Keratinocyte (primary cell): ENCODE data around the gene SIN3A. TPM values are rescaled to one million over a fixed set of nuclear protein-coding genes. Genes with fewer than 3 reads are reported as not detected.

ENCODE experiments used
- DNase-seq: peaks from one replicate; pipeline ENCODE4 v3.0.0-alpha.2; 2011; ENCODE audit warnings: low read depth, missing footprints, low spot score
- FAIRE-seq: peaks from 2 replicates; lab custom pipeline; 2011; peaks lifted over from hg19 to GRCh38; lab: Jason Lieb, UNC
- H2AFZ ChIP-seq: 2 replicates; pipeline ENCODE4 v1.6.0; 2012; ENCODE audit warnings: low read length, control low read depth, inconsistent platforms; ENCODE audit not compliant: control insufficient read depth
- H3K27ac ChIP-seq: 2 replicates; pipeline ENCODE4 v1.5.1; 2011; ENCODE audit warnings: low read length; ENCODE audit not compliant: control insufficient read depth, insufficient read depth
- H3K27me3 ChIP-seq: 3 replicates; pipeline ENCODE4 v1.6.0; 2011; ENCODE audit warnings: low read length; ENCODE audit not compliant: control insufficient read depth, insufficient read depth; ENCODE audit errors: extremely low read depth
- H3K36me3 ChIP-seq, 2 experiments: 2 replicates in 1 of 2; 3 replicates in 1 of 2; pipeline ENCODE4 v1.5.1; 2011; ENCODE audit warnings: low read length in 2 of 2, mild to moderate bottlenecking in 1 of 2; ENCODE audit not compliant: control insufficient read depth in 2 of 2, insufficient read depth in 2 of 2; ENCODE audit errors: extremely low read depth in 1 of 2
- H3K4me1 ChIP-seq: 3 replicates; pipeline ENCODE4 v1.5.1; 2011; ENCODE audit warnings: low read length; ENCODE audit not compliant: control insufficient read depth, insufficient read depth; ENCODE audit errors: extremely low read depth
- H3K4me2 ChIP-seq: 3 replicates; pipeline ENCODE4 v1.6.0; 2011; ENCODE audit warnings: low read depth, low read length; ENCODE audit not compliant: control insufficient read depth, insufficient read depth; ENCODE audit errors: extremely low read depth
- H3K4me3 ChIP-seq, 3 experiments: fragments of 200-600 bp in 1 of 3; sonication (generic) in 1 of 3; 2 replicates in 2 of 3; 3 replicates in 1 of 3; pipeline ENCODE4 v1.5.1; 2011 to 2016; ENCODE audit warnings: low read length in 3 of 3, mild to moderate bottlenecking in 3 of 3, control low read depth in 2 of 3, inconsistent platforms in 1 of 3, low read depth in 1 of 3, mixed read lengths in 1 of 3, mixed run types in 1 of 3, moderate library complexity in 1 of 3; ENCODE audit not compliant: control insufficient read depth in 2 of 3, insufficient read depth in 2 of 3; ENCODE audit errors: extremely low read depth in 1 of 3
- H3K79me2 ChIP-seq: 2 replicates; pipeline ENCODE4 v1.6.0; 2012; ENCODE audit warnings: low read length; ENCODE audit not compliant: control insufficient read depth, insufficient read depth
- H3K9ac ChIP-seq: 3 replicates; pipeline ENCODE4 v1.6.0; 2011; ENCODE audit warnings: low read length; ENCODE audit not compliant: control insufficient read depth, insufficient read depth; ENCODE audit errors: extremely low read depth
- H3K9me1 ChIP-seq: 3 replicates; pipeline ENCODE4 v1.6.0; 2011; ENCODE audit warnings: low read length; ENCODE audit not compliant: control insufficient read depth, insufficient read depth; ENCODE audit errors: extremely low read depth
- H3K9me3 ChIP-seq: 2 replicates; pipeline ENCODE4 v1.5.1; 2012; ENCODE audit warnings: low read depth, low read length; ENCODE audit not compliant: control insufficient read depth
- H4K20me1 ChIP-seq: 3 replicates; pipeline ENCODE4 v1.6.0; 2011; ENCODE audit warnings: low read length; ENCODE audit not compliant: control insufficient read depth, insufficient read depth; ENCODE audit errors: extremely low read depth
- EZH2 ChIP-seq: IDR thresholded peaks from one replicate; pipeline ENCODE4 v1.6.1; 2012; ENCODE audit warnings: inconsistent platforms, mild to moderate bottlenecking, low read length, moderate library complexity
- dilution Hi-C: fragments of 300-500 bp; cut with MboI; formaldehyde crosslinking; loops from one replicate; pipeline ENCODE4 v1.7.0; 2020; ENCODE audit warnings: low sequenced_read_pairs; ENCODE audit not compliant: extremely low pct_ligation_motif_present
- polyA plus RNA-seq, 5 experiments: library from polyadenylated mRNA; depleted of rRNA in 3 of 5; stranded (reverse) in 3 of 5; stranded (forward) in 1 of 5; unstranded in 1 of 5; fragments of >200 nt; gene quantifications; 1 replicate in 1 of 5; 2 replicates in 3 of 5; 3 replicates in 1 of 5; pipeline versions ENCODE4 v1.2.1 to v1.2.3, GENCODE V29; 2011 to 2012; ENCODE audit warnings: missing spikeins in 2 of 5, low read depth in 1 of 5, low replicate concordance in 1 of 5
- TF ChIP-seq, protein P1 (sequence below), 3 experiments: IDR thresholded peaks in 1 of 3; conservative IDR thresholded peaks in 1 of 3; optimal IDR thresholded peaks in 1 of 3; 2 replicates in 2 of 3; 3 replicates in 1 of 3; pipeline versions ENCODE3 to v1.5.1; 2011; ENCODE audit warnings: low read length in 3 of 3, mild to moderate bottlenecking in 3 of 3, moderate library complexity in 2 of 3, control low read depth in 1 of 3, inconsistent platforms in 1 of 3; ENCODE audit not compliant: insufficient read depth in 2 of 3; ENCODE audit errors: extremely low read depth in 1 of 3

SIN3A gene
- polyA plus RNA-seq, 1 donor (not counting 4 experiments of a cell fraction or from before 2014, with no cell fraction given): 19.4 TPM

DNA sequence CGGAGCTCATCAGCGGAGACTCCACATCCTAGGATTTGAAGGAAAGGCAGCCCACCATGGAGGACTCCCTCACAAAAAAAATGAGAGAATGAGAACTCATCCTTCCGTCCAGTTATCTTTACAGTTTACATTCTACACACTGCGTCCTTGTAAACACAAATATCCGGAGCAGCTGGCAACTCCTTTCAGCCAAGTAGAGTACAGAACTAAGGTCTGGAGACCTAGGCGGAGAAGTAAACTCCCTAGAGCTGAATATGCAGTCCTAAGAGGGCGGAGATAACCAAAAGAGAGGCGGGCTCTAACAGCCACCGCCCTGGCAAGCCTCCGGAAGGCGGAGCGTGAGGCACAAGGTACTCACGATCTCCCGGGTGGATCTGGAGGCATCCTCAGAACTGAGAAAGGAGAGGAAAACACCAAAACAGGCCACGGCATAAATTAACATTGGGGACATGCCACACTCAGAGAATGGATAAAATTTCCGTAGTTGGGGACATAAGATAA is 924 bp upstream of the SIN3A start:
- DNase-seq: no peak
- Histone ChIP-seq H3K9me1 (no peaks in the 10 kb centered on the region), H3K27me3 (no peaks in the 10 kb centered on the region), H3K9me3 (no peaks in the 10 kb centered on the region), H3K4me2 (peak overlapping the region; percentile 100), H3K27ac (peak overlapping the region; percentile 99), H3K4me3 (peak overlapping the region; percentile 58 to 98 (median 97)), H4K20me1 (peaks cover 14% of the 10 kb centered on the region), H2AFZ (peak overlapping the region; percentile 58), H3K36me3 (peaks cover 0 to 4% of the 10 kb centered on the region in 2 experiments), H3K9ac (peak overlapping the region; percentile 96), H3K4me1 (peaks cover 34% of the 10 kb centered on the region), H3K79me2 (peaks cover 35% of the 10 kb centered on the region)
- TF ChIP-seq EZH2: no peak
- TF ChIP-seq, protein P1, sequence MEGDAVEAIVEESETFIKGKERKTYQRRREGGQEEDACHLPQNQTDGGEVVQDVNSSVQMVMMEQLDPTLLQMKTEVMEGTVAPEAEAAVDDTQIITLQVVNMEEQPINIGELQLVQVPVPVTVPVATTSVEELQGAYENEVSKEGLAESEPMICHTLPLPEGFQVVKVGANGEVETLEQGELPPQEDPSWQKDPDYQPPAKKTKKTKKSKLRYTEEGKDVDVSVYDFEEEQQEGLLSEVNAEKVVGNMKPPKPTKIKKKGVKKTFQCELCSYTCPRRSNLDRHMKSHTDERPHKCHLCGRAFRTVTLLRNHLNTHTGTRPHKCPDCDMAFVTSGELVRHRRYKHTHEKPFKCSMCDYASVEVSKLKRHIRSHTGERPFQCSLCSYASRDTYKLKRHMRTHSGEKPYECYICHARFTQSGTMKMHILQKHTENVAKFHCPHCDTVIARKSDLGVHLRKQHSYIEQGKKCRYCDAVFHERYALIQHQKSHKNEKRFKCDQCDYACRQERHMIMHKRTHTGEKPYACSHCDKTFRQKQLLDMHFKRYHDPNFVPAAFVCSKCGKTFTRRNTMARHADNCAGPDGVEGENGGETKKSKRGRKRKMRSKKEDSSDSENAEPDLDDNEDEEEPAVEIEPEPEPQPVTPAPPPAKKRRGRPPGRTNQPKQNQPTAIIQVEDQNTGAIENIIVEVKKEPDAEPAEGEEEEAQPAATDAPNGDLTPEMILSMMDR (optimal IDR thresholded peaks at IDR 0.05 in 1 of 3, IDR thresholded peaks at IDR 0.05 in 1 of 3, conservative IDR thresholded peaks at IDR 0.05 in 1 of 3; ENCODE audit: extremely low read depth in 1 of 3, insufficient read depth in 2 of 3, low read length in 3 of 3): no peak
- dilution Hi-C loops: no loop called here
- FAIRE-seq: peak; percentile 78

GRCh38 chr15:75451202-75451673 is 252 bp downstream of the SIN3A start:
- TF ChIP-seq EZH2: no peak
- TF ChIP-seq, protein P1 (optimal IDR thresholded peaks at IDR 0.05 in 1 of 3, IDR thresholded peaks at IDR 0.05 in 1 of 3, conservative IDR thresholded peaks at IDR 0.05 in 1 of 3; ENCODE audit: extremely low read depth in 1 of 3, insufficient read depth in 2 of 3, low read length in 3 of 3): no peak
- Histone ChIP-seq H3K4me2 (peak overlapping the region; percentile 41), H2AFZ (peak overlapping the region; percentile 37), H3K9me1 (no peaks in the 10 kb centered on the region), H3K4me3 (peak overlapping the region; percentile 73 to 88 (median 80)), H3K9ac (peak overlapping the region; percentile 86), H3K79me2 (peaks cover 47% of the 10 kb centered on the region), H3K36me3 (peaks cover 0 to 7% of the 10 kb centered on the region in 2 experiments), H3K9me3 (no peaks in the 10 kb centered on the region), H3K27me3 (no peaks in the 10 kb centered on the region), H4K20me1 (peaks cover 17% of the 10 kb centered on the region), H3K27ac (peak overlapping the region; percentile 76), H3K4me1 (peaks cover 26% of the 10 kb centered on the region)
- no peak for DNase-seq
- dilution Hi-C loops: no loop called here
- no peak for FAIRE-seq
